Cardiac muscle cell (in vitro differentiated cells and primary cell): ENCODE results near the gene LRMDA. TPM values are rescaled to one million over a fixed set of nuclear protein-coding genes. Genes with fewer than 3 reads are reported as not detected.
"Not testable (repeated sequence)": the region's sequence is repeated elsewhere in the genome, so short reads cannot be mapped to it uniquely, and the experiment has no call there.

ENCODE experiments used
- DNase-seq, 2 donors: peaks; one replicate each; pipeline versions ENCODE4 v3.0.0 to v3.0.0-alpha.2; 2010 to 2017; ENCODE audit warnings: low read depth in 1 of 2, low spot score in 1 of 2
- H3K27ac ChIP-seq: fragments of 200-600 bp; sonication (generic); 2 replicates; pipeline ENCODE4 v1.5.1; 2016
- H3K27me3 ChIP-seq: fragments of 200-600 bp; sonication (generic); 2 replicates; pipeline ENCODE4 v1.6.0; 2016; ENCODE audit warnings: control low read depth
- H3K36me3 ChIP-seq: fragments of 200-600 bp; sonication (generic); 2 replicates; pipeline ENCODE4 v1.5.1; 2016; ENCODE audit warnings: control low read depth
- H3K4me1 ChIP-seq: fragments of 200-600 bp; sonication (generic); 2 replicates; pipeline ENCODE4 v1.8.1; 2017; ENCODE audit warnings: low read depth, mild to moderate bottlenecking, mixed run types
- H3K4me3 ChIP-seq: fragments of 200-600 bp; sonication (generic); 2 replicates; pipeline ENCODE4 v1.5.1; 2016; ENCODE audit warnings: mild to moderate bottlenecking
- H3K9me3 ChIP-seq: fragments of 200-600 bp; sonication (generic); 2 replicates; pipeline ENCODE4 v1.5.1; 2017; ENCODE audit warnings: low read depth, mild to moderate bottlenecking, control low read depth
- polyA plus RNA-seq: library from polyadenylated mRNA; unstranded; fragments of >200 nt; fragmentation: Nextera tagmentation; extraction: Ambion mirVana; gene quantifications from 2 replicates; pipeline ENCODE4 v1.2.1, GENCODE V29; 2016
- total RNA-seq: library from RNA; depleted of rRNA; stranded (reverse); fragments of >200 nt; gene quantifications from 2 replicates; pipeline ENCODE4 v1.2.3, GENCODE V29; 2016
- TF ChIP-seq, protein P1 (sequence below): IDR thresholded peaks from 2 replicates; pipeline ENCODE4 v1.5.1; 2012; ENCODE audit warnings: low read depth, mild to moderate bottlenecking, low read length

LRMDA gene
- total and polyA plus RNA-seq, 2 experiments from 2014 or later, result 6.2 to 11.7 TPM

DNA sequence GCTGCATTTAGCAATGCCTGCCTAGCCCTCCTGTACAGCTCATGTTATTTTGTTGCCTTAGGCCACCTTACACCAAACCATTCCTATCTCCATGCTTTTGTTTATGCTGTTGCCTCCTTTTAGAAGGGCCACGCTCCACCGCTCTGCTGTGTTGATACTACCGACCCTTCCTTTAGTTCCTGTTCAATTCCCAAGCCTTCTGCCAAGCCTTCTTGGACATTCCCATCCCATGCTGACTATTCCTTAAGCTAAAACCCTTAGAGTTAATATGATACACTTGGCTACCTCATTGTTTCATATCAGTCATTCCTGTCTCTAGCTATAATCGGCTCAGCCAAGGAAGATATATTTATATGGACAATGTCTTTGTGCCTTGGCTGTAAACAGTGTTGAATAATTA is 705.5 kb downstream of the LRMDA start:
- Histone ChIP-seq H3K9me3 (no peaks in the 10 kb centered on the region), H3K4me1 (peaks cover 58% of the 10 kb centered on the region), H3K27me3 (no peaks in the 10 kb centered on the region), H3K4me3 (no peak overlapping the region), H3K36me3 (no peaks in the 10 kb centered on the region), H3K27ac (no peak overlapping the region)
- DNase-seq, result no peak
- TF ChIP-seq, protein P1, sequence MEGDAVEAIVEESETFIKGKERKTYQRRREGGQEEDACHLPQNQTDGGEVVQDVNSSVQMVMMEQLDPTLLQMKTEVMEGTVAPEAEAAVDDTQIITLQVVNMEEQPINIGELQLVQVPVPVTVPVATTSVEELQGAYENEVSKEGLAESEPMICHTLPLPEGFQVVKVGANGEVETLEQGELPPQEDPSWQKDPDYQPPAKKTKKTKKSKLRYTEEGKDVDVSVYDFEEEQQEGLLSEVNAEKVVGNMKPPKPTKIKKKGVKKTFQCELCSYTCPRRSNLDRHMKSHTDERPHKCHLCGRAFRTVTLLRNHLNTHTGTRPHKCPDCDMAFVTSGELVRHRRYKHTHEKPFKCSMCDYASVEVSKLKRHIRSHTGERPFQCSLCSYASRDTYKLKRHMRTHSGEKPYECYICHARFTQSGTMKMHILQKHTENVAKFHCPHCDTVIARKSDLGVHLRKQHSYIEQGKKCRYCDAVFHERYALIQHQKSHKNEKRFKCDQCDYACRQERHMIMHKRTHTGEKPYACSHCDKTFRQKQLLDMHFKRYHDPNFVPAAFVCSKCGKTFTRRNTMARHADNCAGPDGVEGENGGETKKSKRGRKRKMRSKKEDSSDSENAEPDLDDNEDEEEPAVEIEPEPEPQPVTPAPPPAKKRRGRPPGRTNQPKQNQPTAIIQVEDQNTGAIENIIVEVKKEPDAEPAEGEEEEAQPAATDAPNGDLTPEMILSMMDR, result no peak

DNA sequence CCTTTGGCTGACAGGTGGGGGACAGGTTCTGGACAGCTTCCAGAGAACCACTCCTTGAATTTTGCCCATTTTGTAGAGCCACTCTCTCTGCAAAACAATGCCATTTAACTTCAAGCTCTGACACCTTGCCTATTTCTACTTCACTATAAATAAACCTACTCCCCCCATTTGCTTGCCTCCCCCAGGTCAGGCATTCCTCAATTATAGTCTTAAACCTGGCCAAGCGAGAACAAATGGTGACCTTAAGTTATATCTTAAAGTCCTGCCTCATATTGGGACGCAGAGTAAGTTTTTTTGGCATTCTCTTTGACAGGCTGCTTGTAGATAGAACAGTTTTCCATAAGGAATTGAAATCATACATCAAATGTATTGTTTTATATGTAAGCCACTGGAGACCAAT is 706.9 kb downstream of the LRMDA start:
- H3K27ac ChIP-seq, result peak overlapping the region; percentile 8
- DNase-seq, result no peak

DNA sequence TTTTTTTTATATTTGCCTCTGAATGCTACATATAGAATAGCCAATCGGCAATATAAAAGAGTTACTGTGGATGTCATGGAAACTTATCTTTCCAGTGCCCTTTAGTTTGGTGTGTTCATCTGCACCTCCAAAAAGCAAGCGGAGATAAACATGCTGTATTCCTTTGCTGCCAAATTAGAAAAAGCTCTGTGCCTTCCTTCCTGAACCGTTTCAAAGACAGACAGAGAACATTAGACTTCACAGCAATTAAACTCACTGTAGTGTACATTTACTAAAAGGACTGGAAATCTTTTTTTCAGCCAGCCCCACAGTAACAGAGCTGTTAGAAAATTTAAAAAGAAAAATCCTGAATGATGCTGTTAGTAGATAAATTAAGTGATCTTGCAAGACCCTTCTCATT is 707.5 kb downstream of the LRMDA start:
- Histone ChIP-seq H3K27ac (peak overlapping the region; percentile 10), H3K27me3 (no peaks in the 10 kb centered on the region), H3K9me3 (no peaks in the 10 kb centered on the region), H3K4me1 (peaks cover 45% of the 10 kb centered on the region), H3K36me3 (no peaks in the 10 kb centered on the region), H3K4me3 (no peak overlapping the region)
- DNase-seq, result no peak
- TF ChIP-seq, protein P1, result no peak

More for the DNA sequence above, 706.9 kb downstream of the LRMDA start:
- H3K27me3 ChIP-seq, result no peaks in the 10 kb centered on the region
- TF ChIP-seq, protein P1, result no peak
- no peaks in the 10 kb centered on the region for H3K9me3 ChIP-seq
- H3K4me3 ChIP-seq, result no peak overlapping the region
- peaks cover 51% of the 10 kb centered on the region for H3K4me1 ChIP-seq
- no peaks in the 10 kb centered on the region for H3K36me3 ChIP-seq

DNA sequence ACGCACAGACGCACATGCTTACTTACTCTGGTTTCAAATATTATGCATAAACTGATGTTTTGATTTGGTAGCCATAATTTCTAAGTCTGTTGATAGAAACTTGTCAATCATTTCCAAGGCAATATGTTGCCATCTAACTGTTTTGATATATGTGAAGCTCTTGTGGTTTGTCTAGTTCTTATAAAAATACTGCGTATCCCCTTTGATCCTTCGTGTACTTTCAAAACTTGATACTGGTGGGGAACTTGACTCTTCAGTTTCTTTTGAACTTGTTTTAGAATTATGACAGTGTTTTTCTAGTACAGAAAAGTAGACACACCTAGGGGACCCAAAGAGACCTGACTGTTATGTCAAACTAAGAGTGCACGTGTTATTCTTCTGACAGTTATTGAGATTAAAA is 708.0 kb downstream of the LRMDA start:
- TF ChIP-seq, protein P1, result no peak
- H3K27me3 ChIP-seq, result no peaks in the 10 kb centered on the region
- no peaks in the 10 kb centered on the region for H3K36me3 ChIP-seq
- no peak overlapping the region for H3K4me3 ChIP-seq
- peaks cover 40% of the 10 kb centered on the region for H3K4me1 ChIP-seq
- DNase-seq, result no peak
- H3K9me3 ChIP-seq, result no peaks in the 10 kb centered on the region
- H3K27ac ChIP-seq, result no peak overlapping the region

DNA sequence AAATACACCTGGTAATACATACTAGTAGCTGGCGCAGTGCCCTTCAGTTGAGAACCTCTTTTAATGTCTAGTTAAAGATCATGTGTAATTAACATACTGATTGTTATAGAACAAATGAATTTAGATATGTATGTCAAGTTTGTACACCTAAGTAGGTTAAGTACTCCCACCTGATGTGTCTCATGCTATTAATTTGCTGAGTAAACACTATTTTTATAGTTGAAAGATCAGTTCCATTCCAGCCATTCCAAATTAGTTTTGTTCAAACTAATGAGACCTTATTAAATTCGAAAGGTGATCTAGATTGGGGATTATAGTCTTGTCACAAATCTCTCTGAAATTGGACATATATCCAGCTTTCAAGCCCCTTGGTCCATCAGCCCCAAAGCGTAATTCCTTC is 710.0 kb downstream of the LRMDA start:
- TF ChIP-seq, protein P1, result no peak
- H3K4me1 ChIP-seq, result peaks cover 28% of the 10 kb centered on the region
- no peak overlapping the region for H3K4me3 ChIP-seq

DNA sequence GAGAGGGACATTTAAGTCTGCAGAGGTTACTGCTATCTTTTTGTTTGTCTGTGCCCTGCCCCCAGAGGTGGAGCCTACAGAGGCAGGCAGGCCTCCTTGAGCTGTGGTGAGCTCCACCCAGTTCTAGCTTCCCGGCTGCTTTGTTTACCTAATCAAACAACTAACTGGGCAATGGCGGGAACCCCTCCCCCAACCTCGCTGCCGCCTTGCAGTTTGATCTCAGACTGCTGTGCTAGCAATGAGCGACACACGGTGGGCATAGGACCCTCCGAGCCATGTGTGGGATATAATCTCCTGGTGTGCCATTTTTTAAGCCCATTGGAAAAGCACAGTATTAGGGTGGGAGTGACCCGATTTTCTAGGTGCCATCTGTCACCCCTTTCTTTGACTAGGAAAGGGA is 716.8 kb downstream of the LRMDA start:
- not testable (repeated sequence) for H3K9me3 ChIP-seq, H3K36me3 ChIP-seq, H3K27ac ChIP-seq, H3K4me3 ChIP-seq, H3K27me3 ChIP-seq, DNase-seq
- peaks cover 11% of the 10 kb centered on the region for H3K4me1 ChIP-seq

More for the DNA sequence above, 710.0 kb downstream of the LRMDA start:
- DNase-seq, result no peak
- Histone ChIP-seq H3K27me3 (no peaks in the 10 kb centered on the region), H3K9me3 (no peaks in the 10 kb centered on the region), H3K27ac (no peak overlapping the region), H3K36me3 (no peaks in the 10 kb centered on the region)
